ENCODE data around the gene CCDC112. TPM values are rescaled to one million over a fixed set of nuclear protein-coding genes. Genes with fewer than 3 reads are reported as not detected.

The CCDC112 gene
- total RNA-seq, 1 experiment from 2014 or later, result 13.0 TPM

GRCh38 chr5:115282131-115282530 lies 14.3 kb downstream of the CCDC112 start:
- Histone ChIP-seq H3K23me2 (ENCODE audit: insufficient read length, low read depth, low read length, poor library complexity, severe bottlenecking) (no peaks in the 10 kb centered on the region), H3K4ac (ENCODE audit: low read depth, low read length) (no peak overlapping the region), H3K9ac (ENCODE audit: extremely low read depth, insufficient read length, low read length) (no peak overlapping the region), H3K4me2 (ENCODE audit: insufficient read depth, insufficient read length, low read length) (no peak overlapping the region), H4K91ac (ENCODE audit: insufficient read length, low read depth, low read length) (no peak overlapping the region), H2AFZ (ENCODE audit: low read length) (no peak overlapping the region), H2BK5ac (ENCODE audit: insufficient read length, low read length) (no peak overlapping the region), H4K5ac (ENCODE audit: insufficient read length, low read depth, low read length) (no peak overlapping the region), H2BK12ac (ENCODE audit: insufficient read length, low read depth, low read length) (no peak overlapping the region), H3K79me1 (ENCODE audit: insufficient read depth, low read depth, low read length, poor library complexity, severe bottlenecking) (peaks cover 2% of the 10 kb centered on the region), H2BK120ac (ENCODE audit: low read depth, low read length, poor library complexity, severe bottlenecking) (no peak overlapping the region), H2AK5ac (ENCODE audit: insufficient read length, low read length) (no peak overlapping the region), H3K27me3 (ENCODE audit: insufficient read depth, low read length) (no peaks in the 10 kb centered on the region), H3K79me2 (ENCODE audit: insufficient read depth, low read length) (no peaks in the 10 kb centered on the region), H2BK20ac (ENCODE audit: low read depth, low read length, poor library complexity, severe bottlenecking) (no peak overlapping the region), H3K27ac (ENCODE audit: insufficient read length, low read depth, low read length) (no peak overlapping the region), H3K56ac (ENCODE audit: insufficient read length, low read depth, low read length) (no peak overlapping the region), H3T11ph (ENCODE audit: low read length) (no peak overlapping the region), H3K9me3 (ENCODE audit: control insufficient read depth, low read depth, low read length) (no peaks in the 10 kb centered on the region), H3K23ac (ENCODE audit: insufficient read length, low read depth, low read length) (no peak overlapping the region), H3K14ac (ENCODE audit: insufficient read depth, low read length) (no peak overlapping the region), H4K20me1 (ENCODE audit: control insufficient read depth, insufficient read depth, insufficient read length) (no peaks in the 10 kb centered on the region), H3K4me1 (ENCODE audit: insufficient read depth, low read length) (no peaks in the 10 kb centered on the region; the same call in 1 of the 2 replicates), H3K18ac (ENCODE audit: insufficient read length, low read depth, low read length) (no peak overlapping the region), H4K8ac (replicated peaks; ENCODE audit: insufficient read length, low read depth, low read length) (no peak overlapping the region), H2BK15ac (ENCODE audit: low read depth, low read length) (no peak overlapping the region)
- Mint-ChIP-seq H3K27me3 (ENCODE audit: low read depth) (no peaks in the 10 kb centered on the region), H3K4me3 (no peak overlapping the region), H3K4me1 (peaks cover 4 to 6% of the 10 kb centered on the region in 2 experiments), H3K36me3 (ENCODE audit: insufficient read depth in 1 of 3, low read depth in 3 of 3) (peaks cover 0 to 4% (median 0%) of the 10 kb centered on the region in 3 experiments; a peak in 3 of 7 replicates), H3K9me3 (no peaks in the 10 kb centered on the region), H3K27ac (no peak overlapping the region; a peak in 1 of 7 replicates)
- WGBS (ENCODE audit: extremely low coverage, insufficient read length, low lambda C conversion rate), result no CpG with 5 or more reads among the region's 1 CpG
- DNase-seq, result no peak
- TF ChIP-seq, protein P1, sequence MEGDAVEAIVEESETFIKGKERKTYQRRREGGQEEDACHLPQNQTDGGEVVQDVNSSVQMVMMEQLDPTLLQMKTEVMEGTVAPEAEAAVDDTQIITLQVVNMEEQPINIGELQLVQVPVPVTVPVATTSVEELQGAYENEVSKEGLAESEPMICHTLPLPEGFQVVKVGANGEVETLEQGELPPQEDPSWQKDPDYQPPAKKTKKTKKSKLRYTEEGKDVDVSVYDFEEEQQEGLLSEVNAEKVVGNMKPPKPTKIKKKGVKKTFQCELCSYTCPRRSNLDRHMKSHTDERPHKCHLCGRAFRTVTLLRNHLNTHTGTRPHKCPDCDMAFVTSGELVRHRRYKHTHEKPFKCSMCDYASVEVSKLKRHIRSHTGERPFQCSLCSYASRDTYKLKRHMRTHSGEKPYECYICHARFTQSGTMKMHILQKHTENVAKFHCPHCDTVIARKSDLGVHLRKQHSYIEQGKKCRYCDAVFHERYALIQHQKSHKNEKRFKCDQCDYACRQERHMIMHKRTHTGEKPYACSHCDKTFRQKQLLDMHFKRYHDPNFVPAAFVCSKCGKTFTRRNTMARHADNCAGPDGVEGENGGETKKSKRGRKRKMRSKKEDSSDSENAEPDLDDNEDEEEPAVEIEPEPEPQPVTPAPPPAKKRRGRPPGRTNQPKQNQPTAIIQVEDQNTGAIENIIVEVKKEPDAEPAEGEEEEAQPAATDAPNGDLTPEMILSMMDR (conservative IDR thresholded peaks at IDR 0.05), result no peak

Measured in H9 (cell line).